NOMO-1 treated with DMSO at 0.1 percent for 48 hours (cell line): Measurements from ENCODE around the gene SCUBE2.

Source experiments
- DNase-seq: peaks from one replicate; lab custom pipeline; 2025; ENCODE audit not compliant: unreplicated experiment; lab: John Stamatoyannopoulos, UW

SCUBE2 gene

GRCh38 chr11:9091044-9091922 lies at the start of gene SCUBE2:
Gene SCUBE2 (minus strand): TSS chr11:9091599. CDS start chr11:9091528, 71 bp downstream.
- no peak for DNase-seq

GRCh38 chr11:9141186-9141585 lies 49.8 kb upstream of the SCUBE2 start:
- DNase-seq, result no peak

GRCh38 chr11:9139628-9140357 lies 48.4 kb upstream of the SCUBE2 start:
- no peak for DNase-seq

- DNase-seq, result no peak
Measured at GRCh38 chr11:9138612-9139579, 47.5 kb upstream of the SCUBE2 start.

GRCh38 chr11:9138133-9138453 lies 46.7 kb upstream of the SCUBE2 start:
- DNase-seq, result no peak

- peak; percentile 55 for DNase-seq
Measured at GRCh38 chr11:9137293-9138132, 46.1 kb upstream of the SCUBE2 start.

GRCh38 chr11:9136741-9137140 lies 45.3 kb upstream of the SCUBE2 start:
- no peak for DNase-seq

GRCh38 chr11:9133956-9134355 lies 42.6 kb upstream of the SCUBE2 start:
- DNase-seq, result no peak

- DNase-seq, result no peak
Measured at GRCh38 chr11:9132203-9132878, 40.9 kb upstream of the SCUBE2 start.

GRCh38 chr11:9130297-9130696 lies 38.9 kb upstream of the SCUBE2 start:
- peak; percentile 58 for DNase-seq

- no peak for DNase-seq
Measured at GRCh38 chr11:9126636-9127035, 35.2 kb upstream of the SCUBE2 start.

- DNase-seq, result no peak
Measured at GRCh38 chr11:9125185-9125886, 33.9 kb upstream of the SCUBE2 start.

- DNase-seq, result no peak
Measured at GRCh38 chr11:9123595-9124304, 32.4 kb upstream of the SCUBE2 start.

GRCh38 chr11:9121469-9121796 lies 30.0 kb upstream of the SCUBE2 start:
- no peak for DNase-seq

GRCh38 chr11:9120664-9121468 lies 29.5 kb upstream of the SCUBE2 start:
- no peak for DNase-seq

GRCh38 chr11:9118277-9118676 lies 26.9 kb upstream of the SCUBE2 start:
- no peak for DNase-seq

- no peak for DNase-seq
Measured at GRCh38 chr11:9112075-9112474, 20.7 kb upstream of the SCUBE2 start.
